ES-I3 (cell line): ENCODE results near the gene PACS1.
"Not testable (repeated sequence)": the region's sequence is repeated elsewhere in the genome, so short reads cannot be mapped to it uniquely, and the experiment has no call there.

ENCODE experiments used
- H3K36me3 ChIP-seq: 2 replicates; pipeline ENCODE4 v1.6.1; 2013; ENCODE audit warnings: mild to moderate bottlenecking, low read length, control low read depth, moderate library complexity; ENCODE audit not compliant: insufficient read depth
- H3K4me1 ChIP-seq: 2 replicates; pipeline ENCODE4 v1.6.1; 2013; ENCODE audit warnings: mild to moderate bottlenecking, control low read depth, low read length; ENCODE audit not compliant: insufficient read depth
- H3K9ac ChIP-seq: 2 replicates; pipeline ENCODE4 v1.6.1; 2013; ENCODE audit warnings: low read depth, mild to moderate bottlenecking, low read length, moderate library complexity
- H3K9me3 ChIP-seq: 2 replicates; pipeline ENCODE4 v1.6.1; 2013; ENCODE audit warnings: mild to moderate bottlenecking, low read length, moderate library complexity; ENCODE audit not compliant: control insufficient read depth, insufficient read depth

The PACS1 gene

DNA sequence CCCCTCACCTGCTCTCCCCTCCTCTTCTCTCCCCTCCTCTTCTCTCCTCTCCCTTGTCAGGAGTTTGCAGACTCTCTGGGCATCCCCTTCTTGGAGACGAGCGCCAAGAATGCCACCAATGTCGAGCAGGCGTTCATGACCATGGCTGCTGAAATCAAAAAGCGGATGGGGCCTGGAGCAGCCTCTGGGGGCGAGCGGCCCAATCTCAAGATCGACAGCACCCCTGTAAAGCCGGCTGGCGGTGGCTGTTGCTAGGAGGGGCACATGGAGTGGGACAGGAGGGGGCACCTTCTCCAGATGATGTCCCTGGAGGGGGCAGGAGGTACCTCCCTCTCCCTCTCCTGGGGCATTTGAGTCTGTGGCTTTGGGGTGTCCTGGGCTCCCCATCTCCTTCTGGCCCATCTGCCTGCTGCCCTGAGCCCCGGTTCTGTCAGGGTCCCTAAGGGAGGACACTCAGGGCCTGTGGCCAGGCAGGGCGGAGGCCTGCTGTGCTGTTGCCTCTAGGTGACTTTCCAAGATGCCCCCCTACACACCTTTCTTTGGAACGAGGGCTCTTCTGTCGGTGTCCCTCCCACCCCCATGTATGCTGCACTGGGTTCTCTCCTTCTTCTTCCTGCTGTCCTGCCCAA lies 206.0 kb downstream of the PACS1 start:
- Histone ChIP-seq H3K9ac (no peak overlapping the region), H3K9me3 (no peaks in the 10 kb centered on the region), H3K36me3 (peaks cover 17% of the 10 kb centered on the region; the same call in 1 of the 2 replicates), H3K4me1 (peaks cover 3% of the 10 kb centered on the region; the same call in 1 of the 2 replicates)

DNA sequence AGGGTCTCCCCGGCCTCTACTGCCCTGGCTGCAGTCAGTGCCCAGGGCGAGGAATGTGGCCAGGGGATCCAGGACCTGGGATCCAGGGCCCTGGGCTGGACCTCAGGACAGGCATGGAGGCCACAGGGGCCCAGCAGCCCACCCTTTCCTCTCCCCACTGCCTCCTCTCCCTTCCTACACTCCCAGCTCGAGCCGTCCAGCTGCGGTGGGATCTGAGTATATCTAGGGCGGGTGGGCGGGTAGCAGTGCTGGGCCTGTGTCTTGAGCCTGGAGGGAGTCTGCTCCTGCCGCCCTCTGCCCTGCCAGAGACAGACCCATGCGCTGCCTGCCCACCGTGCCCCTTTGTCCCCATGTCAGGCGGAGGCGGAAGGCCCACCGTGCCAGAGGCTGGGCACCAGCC lies 206.5 kb downstream of the PACS1 start:
- not testable (repeated sequence) for H3K4me1 ChIP-seq, H3K9ac ChIP-seq, H3K9me3 ChIP-seq
- H3K36me3 ChIP-seq = peaks cover 17% of the 10 kb centered on the region; the same call in 1 of the 2 replicates

DNA sequence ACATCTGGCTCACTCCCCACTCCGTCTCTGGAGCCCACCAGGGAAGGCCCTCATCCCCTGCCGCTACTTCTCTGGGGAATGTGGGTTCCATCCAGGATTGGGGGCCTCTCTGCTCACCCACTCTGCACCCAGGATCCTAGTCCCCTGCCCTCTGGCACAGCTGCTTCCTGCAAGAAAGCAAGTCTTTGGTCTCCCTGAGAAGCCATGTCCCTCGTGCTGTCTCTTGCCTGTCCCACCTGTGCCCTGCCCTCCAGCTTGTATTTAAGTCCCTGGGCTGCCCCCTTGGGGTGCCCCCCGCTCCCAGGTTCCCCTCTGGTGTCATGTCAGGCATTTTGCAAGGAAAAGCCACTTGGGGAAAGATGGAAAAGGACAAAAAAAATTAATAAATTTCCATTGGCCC lies 207.0 kb downstream of the PACS1 start:
- H3K9ac ChIP-seq, H3K9me3 ChIP-seq, H3K4me1 ChIP-seq: not testable (repeated sequence)
- peaks cover 17% of the 10 kb centered on the region; the same call in 1 of the 2 replicates for H3K36me3 ChIP-seq

DNA sequence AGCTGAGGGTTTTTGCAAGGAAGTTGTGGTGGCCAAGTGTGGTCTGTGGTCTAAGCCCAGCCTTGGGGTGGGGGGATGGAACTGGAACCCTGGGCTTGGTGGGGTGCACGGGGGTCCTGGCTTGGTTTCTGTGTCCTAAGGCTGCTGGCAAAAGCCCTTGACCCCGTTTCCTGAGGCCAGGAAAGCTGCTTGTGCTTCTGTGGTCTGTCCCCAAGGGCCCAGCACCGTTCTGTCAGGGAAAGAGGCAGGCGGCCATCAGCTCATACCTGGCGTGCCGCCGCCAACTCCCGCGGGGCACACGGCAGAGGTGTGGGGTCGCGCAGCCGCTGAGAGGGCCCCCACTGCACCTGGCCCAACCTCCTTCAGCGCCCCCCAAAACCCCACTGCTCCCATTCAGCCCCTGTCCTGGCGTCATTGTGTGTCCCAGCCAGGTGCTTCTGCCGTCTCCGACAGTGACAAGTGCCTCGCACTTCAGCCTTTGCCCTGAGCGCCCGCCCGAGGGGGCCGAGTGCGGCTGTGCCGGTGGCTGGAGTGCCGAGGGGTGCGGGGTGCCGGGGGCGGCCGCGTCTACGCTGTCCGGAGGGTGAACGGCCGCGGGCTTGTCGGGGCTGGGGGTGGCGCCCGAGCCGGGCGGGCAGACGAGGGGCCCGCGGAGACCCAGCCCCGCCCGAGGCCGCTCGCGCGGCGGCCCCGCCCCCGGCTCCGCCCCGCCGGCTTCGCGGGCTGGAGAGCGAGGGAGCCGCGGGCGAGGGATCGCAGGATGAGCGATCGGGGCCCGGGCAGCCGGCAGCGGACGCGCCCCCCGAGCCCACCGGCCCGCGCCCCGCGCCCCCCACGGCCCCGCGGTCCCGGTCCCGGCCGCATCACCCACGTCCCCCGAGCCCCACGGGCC lies 207.6 kb downstream of the PACS1 start, which contains the start of gene CNIH2:
CNIH2 (plus strand) TSS at position 705 of the 892 bp plus-strand sequence. CDS start 282 bp downstream, outside the sequence.
- peaks cover 11% of the 10 kb centered on the region; the same call in 1 of the 2 replicates for H3K36me3 ChIP-seq
- H3K9ac ChIP-seq = peak within 1 kb of the TSS; percentile 51
- peaks cover 7% of the 10 kb centered on the region; the same call in 1 of the 2 replicates for H3K4me1 ChIP-seq
- H3K9me3 ChIP-seq = no peaks in the 10 kb centered on the region

DNA sequence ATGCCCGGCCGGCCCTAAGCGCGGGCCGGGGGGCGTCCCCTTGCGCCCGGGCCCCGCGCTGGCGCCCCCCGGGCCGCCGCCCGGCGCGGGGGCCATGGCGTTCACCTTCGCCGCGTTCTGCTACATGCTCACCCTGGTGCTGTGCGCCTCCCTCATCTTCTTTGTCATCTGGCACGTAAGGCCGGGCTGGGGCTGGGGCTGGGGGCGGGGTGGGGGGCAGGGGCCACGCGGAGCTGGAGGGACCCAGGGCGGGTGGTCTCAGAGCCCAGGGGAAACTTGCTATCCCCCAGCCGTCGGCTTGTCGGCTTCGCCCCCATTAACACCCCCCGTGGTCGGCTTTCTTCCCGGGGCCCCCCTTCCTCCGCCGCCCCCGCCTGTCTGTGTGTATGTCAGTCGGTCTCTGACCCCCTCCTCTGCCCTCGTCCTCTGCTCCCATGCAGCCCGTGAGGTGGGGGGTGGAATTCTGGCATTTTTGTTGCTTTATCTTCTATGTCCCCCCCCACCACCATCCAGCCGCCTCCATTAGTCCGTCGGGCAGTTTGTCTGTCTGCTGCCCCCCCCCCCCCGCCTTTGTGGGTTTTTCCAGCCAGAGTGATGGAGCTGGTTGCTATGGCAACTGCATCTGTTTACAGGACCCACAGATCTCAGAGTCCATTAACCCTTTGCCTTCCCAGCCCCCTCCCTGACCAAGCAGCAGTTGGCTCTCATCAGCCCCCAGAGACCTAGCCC lies 208.5 kb downstream of the PACS1 start:
- H3K9me3 ChIP-seq = no peaks in the 10 kb centered on the region
- peaks cover 7% of the 10 kb centered on the region; the same call in 1 of the 2 replicates for H3K36me3 ChIP-seq
- H3K9ac ChIP-seq = peak overlapping the region; percentile 20; the same call in 1 of the 2 replicates
- peaks cover 10% of the 10 kb centered on the region; the same call in 1 of the 2 replicates for H3K4me1 ChIP-seq

DNA sequence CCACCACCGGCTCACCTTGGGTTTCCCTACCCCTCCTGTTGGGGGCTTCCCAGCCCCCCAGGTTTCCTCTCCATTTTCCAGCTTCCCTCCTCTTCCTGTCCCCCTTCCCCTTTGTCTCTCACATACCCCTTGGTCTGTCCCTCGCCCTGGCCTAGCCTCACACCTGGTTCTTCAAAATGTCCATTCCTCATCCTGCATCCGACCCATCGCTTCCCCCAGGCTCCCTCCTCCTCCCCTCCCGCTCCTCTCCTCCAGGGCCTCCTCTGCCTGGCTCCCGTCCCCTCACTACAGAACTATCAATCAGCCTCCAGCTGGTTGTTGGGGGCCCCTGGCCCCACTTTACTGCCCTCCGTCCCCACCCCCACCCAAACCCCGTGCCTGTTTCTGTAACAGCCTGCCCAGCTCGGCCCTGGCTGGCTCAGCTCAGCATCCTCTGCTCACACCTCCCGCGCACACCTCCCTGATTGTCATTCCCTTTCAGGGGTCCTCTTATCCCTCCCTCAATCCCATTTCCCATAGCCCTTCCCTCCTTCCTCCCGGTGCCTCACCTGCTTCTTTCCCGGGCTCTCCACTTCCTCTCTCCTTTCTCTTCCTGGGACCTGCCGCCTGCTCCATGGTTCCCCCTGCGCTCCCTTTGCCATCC lies 209.1 kb downstream of the PACS1 start:
- Histone ChIP-seq H3K9ac (peak overlapping the region; percentile 20; the same call in 1 of the 2 replicates), H3K36me3 (peaks cover 5% of the 10 kb centered on the region), H3K9me3 (no peaks in the 10 kb centered on the region), H3K4me1 (peaks cover 10% of the 10 kb centered on the region; the same call in 1 of the 2 replicates)

DNA sequence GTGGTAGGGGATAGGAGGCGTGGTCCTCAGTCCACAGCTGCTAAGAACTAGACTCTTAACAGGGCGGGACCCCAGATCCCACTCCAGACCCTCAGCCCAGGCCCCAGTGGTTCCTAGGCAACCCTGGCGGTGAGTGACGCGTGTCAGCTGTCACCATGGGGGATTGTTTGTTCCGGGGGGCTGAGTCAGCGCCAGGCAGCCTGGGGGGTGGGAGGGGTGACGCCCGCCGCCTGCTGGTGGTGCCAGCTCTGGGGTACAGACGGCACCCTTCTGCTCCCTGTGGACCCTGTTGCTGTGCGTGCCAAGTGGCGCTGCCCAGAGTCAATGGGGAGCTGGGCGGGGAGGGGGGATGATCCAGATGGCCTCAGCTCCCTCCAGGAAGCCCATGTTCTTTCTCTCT lies 210.4 kb downstream of the PACS1 start:
- Histone ChIP-seq H3K4me1 (peaks cover 10% of the 10 kb centered on the region; the same call in 1 of the 2 replicates), H3K9ac (no peak overlapping the region), H3K9me3 (no peaks in the 10 kb centered on the region), H3K36me3 (no peaks in the 10 kb centered on the region; the same call in 1 of the 2 replicates)

DNA sequence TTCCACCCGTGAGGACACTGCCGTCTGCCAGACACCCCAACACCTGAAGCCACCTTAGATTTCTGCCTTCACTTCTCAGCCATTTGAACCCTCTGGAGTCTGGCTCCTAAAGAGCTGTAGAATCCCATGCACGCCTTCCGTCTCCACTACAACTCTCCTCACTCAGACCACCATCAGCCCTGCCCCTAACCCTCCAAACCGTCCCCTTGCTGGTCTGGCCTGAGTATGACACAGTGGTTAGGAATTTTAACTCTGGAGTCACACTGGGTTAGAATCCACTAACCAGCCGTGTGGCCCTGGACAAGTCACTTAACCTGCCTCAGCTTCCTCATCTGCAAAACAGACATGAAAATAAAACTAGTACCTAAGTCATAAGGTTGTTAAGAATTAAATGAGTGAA lies 210.9 kb downstream of the PACS1 start:
- Histone ChIP-seq H3K4me1 (peaks cover 10% of the 10 kb centered on the region; the same call in 1 of the 2 replicates), H3K36me3 (no peaks in the 10 kb centered on the region; the same call in 1 of the 2 replicates), H3K9me3 (no peaks in the 10 kb centered on the region), H3K9ac (no peak overlapping the region)

DNA sequence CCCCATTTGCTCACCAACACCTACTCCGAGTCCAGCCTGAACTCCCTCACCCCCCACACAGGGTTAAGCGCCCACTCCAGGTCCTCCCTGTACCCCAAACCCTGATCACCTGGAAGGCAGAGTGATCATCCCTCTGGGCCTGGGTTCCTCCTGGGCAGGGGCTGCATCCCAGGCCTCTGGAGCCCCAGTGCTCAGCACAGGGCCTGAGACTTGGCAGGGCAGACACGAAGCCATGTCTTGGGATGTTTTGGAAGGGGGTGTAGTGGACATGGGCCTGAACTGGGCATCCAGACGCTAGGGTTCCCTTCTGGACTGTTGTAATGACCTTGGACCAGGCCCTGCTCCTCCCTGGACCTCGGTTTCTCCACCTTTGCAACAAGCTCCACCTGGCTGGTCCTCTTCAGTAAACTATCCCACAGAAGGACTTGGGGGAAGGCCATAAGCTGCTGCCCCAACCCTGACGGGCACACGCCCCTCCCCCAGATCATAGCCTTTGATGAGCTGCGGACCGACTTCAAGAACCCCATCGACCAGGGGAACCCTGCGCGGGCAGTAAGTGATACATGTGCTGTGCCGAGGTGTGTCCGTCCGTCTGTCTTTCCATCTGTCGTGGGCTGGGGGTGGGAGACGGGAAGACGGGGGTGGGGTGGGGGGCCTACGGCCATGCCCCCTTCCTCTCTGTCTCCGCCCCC lies 211.8 kb downstream of the PACS1 start:
- Histone ChIP-seq H3K4me1 (peaks cover 10% of the 10 kb centered on the region; the same call in 1 of the 2 replicates), H3K9me3 (no peaks in the 10 kb centered on the region), H3K9ac (no peak overlapping the region), H3K36me3 (no peaks in the 10 kb centered on the region; the same call in 1 of the 2 replicates)

DNA sequence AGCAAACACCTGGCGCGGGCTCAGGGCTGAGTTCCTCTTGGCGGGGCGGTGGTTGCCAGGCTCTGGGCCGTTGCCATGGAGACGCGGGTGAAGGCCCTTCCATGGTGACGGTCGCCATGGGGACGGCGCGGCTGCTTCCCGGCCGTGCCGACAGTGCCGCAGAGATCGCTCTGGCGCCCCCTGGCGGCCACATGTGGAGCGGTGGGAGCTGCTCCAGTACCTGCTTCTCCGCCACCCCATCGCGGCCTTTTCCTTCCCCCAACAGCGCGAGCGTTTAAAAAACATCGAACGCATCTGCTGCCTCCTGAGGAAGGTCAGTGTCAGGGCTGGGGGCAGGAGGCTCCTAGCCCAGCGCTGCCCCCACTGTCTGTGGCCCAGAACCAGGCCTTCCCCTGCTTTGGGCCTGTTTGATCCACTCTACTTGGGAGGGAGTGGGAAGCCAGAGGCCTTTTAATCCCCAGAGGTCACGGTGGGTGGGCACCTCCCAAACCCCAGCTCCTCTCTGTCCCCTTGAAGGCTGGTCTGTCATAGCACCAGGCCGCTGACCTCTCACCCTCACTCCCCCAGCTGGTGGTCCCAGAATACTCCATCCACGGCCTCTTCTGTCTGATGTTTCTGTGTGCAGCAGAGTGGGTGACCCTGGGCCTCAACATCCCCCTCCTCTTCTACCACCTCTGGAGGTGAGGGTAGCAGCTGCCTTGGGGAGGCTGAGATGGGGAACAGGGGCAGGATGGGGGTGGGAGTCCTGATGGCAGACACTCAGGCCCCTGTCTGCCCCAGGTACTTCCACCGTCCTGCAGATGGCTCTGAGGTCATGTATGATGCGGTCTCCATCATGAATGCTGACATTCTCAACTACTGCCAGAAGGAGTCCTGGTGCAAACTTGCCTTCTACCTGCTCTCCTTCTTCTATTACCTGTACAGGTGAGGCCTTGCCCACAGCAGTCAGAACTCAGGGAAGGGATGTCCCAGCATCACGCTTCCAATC lies 212.7 kb downstream of the PACS1 start:
- Histone ChIP-seq H3K9ac (no peak overlapping the region), H3K36me3 (no peaks in the 10 kb centered on the region; the same call in 1 of the 2 replicates)

DNA sequence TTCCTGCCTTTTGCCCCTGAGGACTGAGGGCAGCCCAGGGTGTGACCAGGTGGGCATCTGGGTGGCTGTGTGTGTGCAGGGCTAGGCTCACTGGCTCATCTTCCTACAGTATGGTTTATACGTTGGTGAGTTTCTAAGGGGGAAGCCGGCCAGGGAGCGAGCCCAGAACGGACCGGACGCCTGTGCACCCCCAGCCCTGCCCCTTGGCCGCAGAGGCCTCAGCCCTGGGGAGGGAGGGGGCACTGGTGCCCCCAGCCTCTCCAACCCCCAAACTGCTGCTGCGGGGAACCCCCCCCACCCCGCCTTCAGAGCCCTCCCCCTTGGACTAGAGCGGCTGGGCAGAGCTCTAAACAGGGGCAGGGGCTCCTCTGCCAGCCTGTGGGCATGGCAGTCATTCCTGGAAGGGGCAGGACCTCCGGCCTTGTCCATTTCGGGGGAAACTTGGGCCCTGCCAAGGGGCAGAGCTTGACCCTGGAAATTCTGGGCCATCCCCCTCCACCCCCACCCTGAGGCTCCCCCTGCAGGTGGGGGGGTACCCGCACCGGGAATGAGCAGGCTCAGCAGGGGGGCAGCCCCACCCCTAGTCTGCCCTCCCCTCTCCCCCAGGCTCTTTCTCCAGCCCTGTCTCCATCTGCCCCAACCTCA lies 213.5 kb downstream of the PACS1 start:
- no peaks in the 10 kb centered on the region; the same call in 1 of the 2 replicates for H3K36me3 ChIP-seq
- no peaks in the 10 kb centered on the region for H3K9me3 ChIP-seq
- H3K4me1 ChIP-seq = peaks cover 10% of the 10 kb centered on the region; the same call in 1 of the 2 replicates
- no peak overlapping the region for H3K9ac ChIP-seq

More for the DNA sequence above, 212.7 kb downstream of the PACS1 start:
- H3K4me1 ChIP-seq = peaks cover 10% of the 10 kb centered on the region; the same call in 1 of the 2 replicates
- no peaks in the 10 kb centered on the region for H3K9me3 ChIP-seq
